HCT116 (cell line): ENCODE data around the gene WWOX. TPM values are rescaled to one million over a fixed set of nuclear protein-coding genes. Genes with fewer than 3 reads are reported as not detected.

ENCODE experiments used
- ATAC-seq: fragments of 200-7000 bp; cut with Tn5 transposase; 2 replicates; pipeline ENCODE4 v1.9.1; 2020; ENCODE audit warnings: mild to moderate bottlenecking, moderate library complexity
- BruUV-seq: library from RNA; stranded (reverse); fragments of 400-500 nt; replicated peaks from 2 replicates; lab custom pipeline; 2021; lab: Mats Ljungman, UMichigan
- CTCF ChIA-PET: fragments of 300-600 bp; sonication (Branson Sonifier 250); formaldehyde crosslinking; loops from one replicate; lab custom pipeline; 2021; ENCODE audit warnings: antibody characterized with exemption; lab: Charles Lee
- POLR2A ChIA-PET: fragments of 300-600, 350-600 bp; sonication (Branson Sonifier 250); formaldehyde crosslinking; loops from one replicate; lab custom pipeline; 2021; ENCODE audit warnings: antibody characterized with exemption; lab: Charles Lee
- RAD21 ChIA-PET, 2 experiments: fragments of 300-600 bp; sonication (Branson Sonifier 250); formaldehyde crosslinking; loops; one replicate each; lab custom pipeline; 2023; ENCODE audit warnings: low total read pairs in 2 of 2; ENCODE audit not compliant: uncharacterized antibody in 2 of 2, unreplicated experiment in 2 of 2, low non-redundant PET in 1 of 2; lab: Charles Lee
- DNase-seq: peaks from one replicate; pipeline ENCODE4 v3.0.0-alpha.2; 2010; ENCODE audit warnings: low read depth, low spot score
- H2AFZ ChIP-seq: fragments of 200-600 bp; shearing (Covaris generic), sonication (generic); 2 replicates; pipeline ENCODE4 v1.6.1; 2017; ENCODE audit warnings: low read depth, mixed run types, mixed read lengths, antibody characterized with exemption, low read length; ENCODE audit not compliant: poor library complexity, severe bottlenecking
- H3K27ac ChIP-seq: 2 replicates; pipeline ENCODE4 v1.5.1; 2012; ENCODE audit warnings: low read depth, low read length
- H3K27me3 ChIP-seq: fragments of 200-600 bp; sonication (generic); 2 replicates; pipeline ENCODE4 v1.6.1; 2016; ENCODE audit warnings: mixed run types, low read length, mixed read lengths; ENCODE audit not compliant: insufficient read depth
- H3K36me3 ChIP-seq, 2 experiments: fragments of 200-500 bp in 1 of 2; fragments of 200-600 bp in 1 of 2; sonication (Bioruptor generic) in 1 of 2; sonication (generic) in 1 of 2; 2 replicates each; pipeline versions ENCODE4 v1.5.1 to v1.6.1; 2014 to 2016; ENCODE audit warnings: low read length in 2 of 2, inconsistent platforms in 1 of 2, mixed read lengths in 1 of 2, mixed run types in 1 of 2; ENCODE audit not compliant: insufficient read depth in 2 of 2, control insufficient read depth in 1 of 2
- H3K4me1 ChIP-seq, 2 experiments: fragments of 200-600 bp in 1 of 2; sonication (generic) in 1 of 2; 2 replicates each; pipeline versions ENCODE4 v1.5.1 to v1.6.1; 2012 to 2017; ENCODE audit warnings: low read length in 2 of 2, inconsistent platforms in 1 of 2, mild to moderate bottlenecking in 1 of 2, mixed read lengths in 1 of 2, mixed run types in 1 of 2, moderate library complexity in 1 of 2; ENCODE audit not compliant: insufficient read depth in 2 of 2, control insufficient read depth in 1 of 2
- H3K4me2 ChIP-seq: fragments of 200-600 bp; sonication (generic); 2 replicates; pipeline ENCODE4 v1.6.1; 2017; ENCODE audit warnings: mixed run types, low read length, mixed read lengths
- H3K4me3 ChIP-seq, 2 experiments: fragments of 200-600 bp in 1 of 2; sonication (generic) in 1 of 2; replicated peaks in 1 of 2; 2 replicates each; pipeline ENCODE4 v1.5.1; 2011 to 2016; ENCODE audit warnings: low read length in 2 of 2, control low read depth in 1 of 2, low read depth in 1 of 2, mild to moderate bottlenecking in 1 of 2, mixed read lengths in 1 of 2, mixed run types in 1 of 2
- H3K79me2 ChIP-seq: fragments of 200-600 bp; sonication (generic); 2 replicates; pipeline ENCODE4 v1.6.1; 2017; ENCODE audit warnings: mild to moderate bottlenecking, mixed run types, low read length, moderate library complexity, mixed read lengths; ENCODE audit not compliant: insufficient read depth
- H3K9ac ChIP-seq: fragments of 200-600 bp; sonication (generic); 2 replicates; pipeline ENCODE4 v1.6.1; 2016; ENCODE audit warnings: low read length, mixed read lengths
- H3K9me2 ChIP-seq: fragments of 200-600 bp; sonication (generic), shearing (Covaris generic); 2 replicates; pipeline ENCODE4 v1.6.1; 2017; ENCODE audit warnings: mixed run types, mild to moderate bottlenecking, moderate library complexity; ENCODE audit not compliant: insufficient read depth
- H3K9me3 ChIP-seq, 2 experiments: fragments of 200-500 bp in 1 of 2; fragments of 200-600 bp in 1 of 2; sonication (Bioruptor generic) in 1 of 2; sonication (generic) in 1 of 2; 2 replicates each; pipeline ENCODE4 v1.6.1; 2014 to 2017; ENCODE audit warnings: low read length in 2 of 2, mixed read lengths in 2 of 2, inconsistent platforms in 1 of 2, low read depth in 1 of 2, mild to moderate bottlenecking in 1 of 2, mixed run types in 1 of 2, moderate library complexity in 1 of 2; ENCODE audit not compliant: control insufficient read depth in 1 of 2, insufficient read depth in 1 of 2
- H4K20me1 ChIP-seq: fragments of 200-600 bp; sonication (generic), shearing (Covaris generic); 2 replicates; pipeline ENCODE4 v1.6.1; 2017; ENCODE audit warnings: mixed run types, mild to moderate bottlenecking, moderate library complexity; ENCODE audit not compliant: insufficient read depth
- CBX3 ChIP-seq: IDR thresholded peaks from 2 replicates; pipeline ENCODE4 v1.6.1; 2012; ENCODE audit warnings: low read depth
- CEBPB ChIP-seq: IDR thresholded peaks from 2 replicates; pipeline ENCODE4 v1.6.1; 2012; ENCODE audit warnings: low read depth
- EZH2phosphoT487 ChIP-seq: fragments of 200-600 bp; IDR thresholded peaks from 2 replicates; pipeline ENCODE4 v1.6.1; 2018; ENCODE audit warnings: antibody characterized with exemption, borderline replicate concordance
- FOSL1 ChIP-seq: IDR thresholded peaks from 2 replicates; pipeline ENCODE4 v1.6.1; 2012; ENCODE audit warnings: low read depth
- JUND ChIP-seq: IDR thresholded peaks from 2 replicates; pipeline ENCODE4 v1.6.1; 2012
- MAX ChIP-seq: IDR thresholded peaks from 2 replicates; pipeline ENCODE4 v1.6.1; 2012
- POLR2AphosphoS5 ChIP-seq: IDR thresholded peaks from 2 replicates; pipeline ENCODE4 v1.6.1; 2011; ENCODE audit warnings: mild to moderate bottlenecking, low read depth, low read length, moderate library complexity
- SP1 ChIP-seq: IDR thresholded peaks from 2 replicates; pipeline ENCODE4 v1.6.1; 2012; ENCODE audit warnings: low read depth
- ZFX ChIP-seq: fragments of 450-650 bp; IDR thresholded peaks from 2 replicates; pipeline ENCODE4 v1.6.1; 2017
- ZNF274 ChIP-seq: fragments of 200-500 bp; sonication (Bioruptor generic); IDR thresholded peaks from 2 replicates; pipeline ENCODE4 v1.6.1; 2014; ENCODE audit warnings: mild to moderate bottlenecking, low read depth, low read length, inconsistent platforms
- intact Hi-C: fragments of 100-400 bp; cut with micrococcal nuclease; formaldehyde crosslinking; loops from 2 replicates; pipeline ENCODE4 v1.10.0; 2022
- total RNA-seq: library from RNA; stranded (reverse); gene quantifications from one replicate; pipeline ENCODE4 v1.2.1, GENCODE V29; 2021; ENCODE audit not compliant: unreplicated experiment
- TF ChIP-seq, protein P1 (sequence below): IDR thresholded peaks from 2 replicates; pipeline ENCODE4 v1.6.1; 2012

Gene WWOX
- total RNA-seq, 1 experiment from 2014 or later = 13.7 TPM

- no peak overlapping the region for H3K4me3 ChIP-seq
- RAD21 ChIA-PET = no interaction called here
- no peaks in the 10 kb centered on the region for H3K27me3 ChIP-seq
- POLR2A ChIA-PET = no interaction called here
- no peaks in the 10 kb centered on the region for H4K20me1 ChIP-seq
- H3K4me2 ChIP-seq = no peak overlapping the region
- BruUV-seq = no TSS peak
- no peak overlapping the region for H3K27ac ChIP-seq
- H3K4me1 ChIP-seq = no peaks in the 10 kb centered on the region
- CTCF ChIA-PET = no interaction called here
- ATAC-seq (no peak), DNase-seq (no peak)
- no peak overlapping the region for H2AFZ ChIP-seq
- intact Hi-C loops = no loop called here
- no peak for TF ChIP-seq POLR2AphosphoS5
- no peak for TF ChIP-seq ZFX
- no peak for TF ChIP-seq FOSL1
- no peak for TF ChIP-seq CBX3
- TF ChIP-seq SP1 = no peak
- TF ChIP-seq, protein P1, sequence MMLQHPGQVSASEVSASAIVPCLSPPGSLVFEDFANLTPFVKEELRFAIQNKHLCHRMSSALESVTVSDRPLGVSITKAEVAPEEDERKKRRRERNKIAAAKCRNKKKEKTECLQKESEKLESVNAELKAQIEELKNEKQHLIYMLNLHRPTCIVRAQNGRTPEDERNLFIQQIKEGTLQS = no peak
- no peak for TF ChIP-seq CEBPB
- no peak for TF ChIP-seq ZNF274
- no peak for TF ChIP-seq JUND
- H3K9me2 ChIP-seq = no peaks in the 10 kb centered on the region
- no peaks in the 10 kb centered on the region for H3K36me3 ChIP-seq
- H3K9me3 ChIP-seq = peaks cover 19% of the 10 kb centered on the region in 2 experiments; a peak in 2 of 4 replicates
- H3K79me2 ChIP-seq = no peaks in the 10 kb centered on the region
- H3K9ac ChIP-seq = no peak overlapping the region
These were observed 1073.6 kb downstream of the WWOX start for GRCh38 chr16:79172976-79173500.

GRCh38 chr16:79173919-79174318, 1074.5 kb downstream of the WWOX start:
- ChIA-PET RAD21 (no interaction called here), POLR2A (no interaction called here), CTCF (no interaction called here)
- no peaks in the 10 kb centered on the region for H3K9me2 ChIP-seq
- H3K4me1 ChIP-seq = no peaks in the 10 kb centered on the region
- H4K20me1 ChIP-seq = no peaks in the 10 kb centered on the region
- no peaks in the 10 kb centered on the region for H3K36me3 ChIP-seq
- H3K4me2 ChIP-seq = no peak overlapping the region
- H3K27me3 ChIP-seq = no peaks in the 10 kb centered on the region
- no peak for DNase-seq
- peaks cover 16 to 19% of the 10 kb centered on the region in 2 experiments; a peak in 2 of 4 replicates for H3K9me3 ChIP-seq
- H3K4me3 ChIP-seq = no peak overlapping the region
- no peaks in the 10 kb centered on the region for H3K79me2 ChIP-seq
- no TSS peak for BruUV-seq
- H3K27ac ChIP-seq = no peak overlapping the region
- TF ChIP-seq EZH2phosphoT487 = no peak
- no peak for TF ChIP-seq CEBPB
- TF ChIP-seq MAX = no peak
- intact Hi-C loops = no loop called here
- no peak overlapping the region for H2AFZ ChIP-seq
- no peak overlapping the region for H3K9ac ChIP-seq
- no peak for ATAC-seq
